Activated naive CD4-positive, alpha-beta T cell treated with anti-CD3 and anti-CD28 coated beads for 36 hours (primary cell): Measurements from ENCODE around the gene PHLDA3. TPM values are rescaled to one million over a fixed set of nuclear protein-coding genes. Genes with fewer than 3 reads are reported as not detected.

Source experiments
- CTCF ChIA-PET: fragments of 350-600 bp; sonication (Branson Sonifier 250); formaldehyde crosslinking; loops from one replicate; lab custom pipeline; 2021; ENCODE audit warnings: antibody characterized with exemption; lab: Charles Lee
- DNase-seq: peaks from one replicate; pipeline ENCODE4 v3.0.0-alpha.2; 2020
- H3K27ac Mint-ChIP-seq: one replicate; pipeline ENCODE4 v1.8.0; 2021; ENCODE audit warnings: mild to moderate bottlenecking, mixed read lengths
- H3K27me3 Mint-ChIP-seq: one replicate; pipeline ENCODE4 v1.8.0; 2021; ENCODE audit warnings: low read depth, mixed read lengths
- H3K36me3 Mint-ChIP-seq: one replicate; pipeline ENCODE4 v1.8.0; 2021; ENCODE audit warnings: low read depth, mixed read lengths
- H3K4me1 Mint-ChIP-seq: one replicate; pipeline ENCODE4 v1.8.0; 2021; ENCODE audit warnings: low read depth, mixed read lengths
- H3K4me3 Mint-ChIP-seq: one replicate; pipeline ENCODE4 v1.8.0; 2021; ENCODE audit warnings: mild to moderate bottlenecking, moderate library complexity, mixed read lengths
- H3K9me3 Mint-ChIP-seq: one replicate; pipeline ENCODE4 v1.8.0; 2021; ENCODE audit warnings: mixed read lengths
- intact Hi-C: fragments of 100-400 bp; cut with micrococcal nuclease; formaldehyde crosslinking; loops from one replicate; pipeline ENCODE4 v1.15.1; 2023
- total RNA-seq, 2 experiments: library from RNA; stranded (reverse); gene quantifications; one replicate each; pipeline ENCODE4 v1.2.3, GENCODE V29; 2021

Gene PHLDA3
- total RNA-seq, 2 experiments from 2014 or later = 19.5 TPM

GRCh38 chr1:201471772-201472171 lies 2.8 kb upstream of the PHLDA3 start:
- H3K27me3 Mint-ChIP-seq = peaks cover 49% of the 10 kb centered on the region
- H3K4me1 Mint-ChIP-seq = peaks cover 6% of the 10 kb centered on the region

GRCh38 chr1:201470581-201470980 lies 1.6 kb upstream of the PHLDA3 start:
- intact Hi-C loops = no loop called here
- H3K4me1 Mint-ChIP-seq = peaks cover 6% of the 10 kb centered on the region
- DNase-seq = no peak
- H3K27me3 Mint-ChIP-seq = peaks cover 49% of the 10 kb centered on the region
- no peak overlapping the region for H3K27ac Mint-ChIP-seq
- no peak overlapping the region for H3K4me3 Mint-ChIP-seq
- CTCF ChIA-PET = no interaction called here
- no peaks in the 10 kb centered on the region for H3K9me3 Mint-ChIP-seq
- no peaks in the 10 kb centered on the region for H3K36me3 Mint-ChIP-seq

More at GRCh38 chr1:201471772-201472171, 2.8 kb upstream of the PHLDA3 start:
- DNase-seq = no peak
- CTCF ChIA-PET = no interaction called here
- intact Hi-C loops = no loop called here
- H3K27ac Mint-ChIP-seq = no peak overlapping the region
- H3K4me3 Mint-ChIP-seq = no peak overlapping the region
- H3K9me3 Mint-ChIP-seq = no peaks in the 10 kb centered on the region
- no peaks in the 10 kb centered on the region for H3K36me3 Mint-ChIP-seq

- H3K27me3 Mint-ChIP-seq = peaks cover 51% of the 10 kb centered on the region
- CTCF ChIA-PET = interaction anchor here (0.9 to 2.4 kb wide), 4 partner anchors 9 to 34 kb away, joined by 3 to 15 read pairs (median 6); no protein-coding TSS in a partner anchor
- H3K27ac Mint-ChIP-seq = no peak overlapping the region
These were observed 672 bp upstream of the PHLDA3 start for GRCh38 chr1:201469645-201470074.

GRCh38 chr1:201468501-201468843 lies 516 bp downstream of the PHLDA3 start:
- intact Hi-C loops = no loop called here
- Mint-ChIP-seq H3K4me3 (peak overlapping the region; percentile 80), H3K27ac (no peak overlapping the region), H3K4me1 (peaks cover 6% of the 10 kb centered on the region), H3K9me3 (no peaks in the 10 kb centered on the region), H3K36me3 (no peaks in the 10 kb centered on the region), H3K27me3 (peaks cover 47% of the 10 kb centered on the region)
- CTCF ChIA-PET = interaction anchor here (1.4 to 2.4 kb wide), 3 partner anchors 14 to 33 kb away, joined by 5 to 15 read pairs (median 8); no protein-coding TSS in a partner anchor
- DNase-seq = peak; percentile 30

More at GRCh38 chr1:201469645-201470074, 672 bp upstream of the PHLDA3 start:
- intact Hi-C loops = loop anchor here (1.0 kb wide), 3 partner anchors 12 to 21 kb away; no protein-coding TSS in a partner anchor
- peak overlapping the region; percentile 80 for H3K4me3 Mint-ChIP-seq
- no peaks in the 10 kb centered on the region for H3K9me3 Mint-ChIP-seq
- no peaks in the 10 kb centered on the region for H3K36me3 Mint-ChIP-seq
- peaks cover 6% of the 10 kb centered on the region for H3K4me1 Mint-ChIP-seq
- DNase-seq = no peak

GRCh38 chr1:201466492-201466891 lies 2.5 kb downstream of the PHLDA3 start:
- no peak for DNase-seq
- CTCF ChIA-PET = interaction anchor here (0.8 to 1.3 kb wide), 2 partner anchors 14 to 47 kb away, joined by 3 read pairs; no protein-coding TSS in a partner anchor
- Mint-ChIP-seq H3K27ac (no peak overlapping the region), H3K9me3 (no peaks in the 10 kb centered on the region), H3K36me3 (no peaks in the 10 kb centered on the region), H3K4me3 (no peak overlapping the region), H3K4me1 (peaks cover 6% of the 10 kb centered on the region), H3K27me3 (peaks cover 36% of the 10 kb centered on the region)
- intact Hi-C loops = no loop called here

GRCh38 chr1:201465698-201466290 lies 3.2 kb downstream of the PHLDA3 start:
- no peak for DNase-seq
- intact Hi-C loops = no loop called here
- Mint-ChIP-seq H3K27me3 (peaks cover 29% of the 10 kb centered on the region), H3K4me3 (no peak overlapping the region), H3K4me1 (peaks cover 6% of the 10 kb centered on the region), H3K9me3 (no peaks in the 10 kb centered on the region), H3K36me3 (no peaks in the 10 kb centered on the region), H3K27ac (no peak overlapping the region)
- CTCF ChIA-PET = interaction anchor here (1.0 to 1.3 kb wide), 2 partner anchors 15 to 47 kb away, joined by 3 read pairs; no protein-coding TSS in a partner anchor

GRCh38 chr1:201463071-201463552 lies 5.9 kb downstream of the PHLDA3 start:
- Mint-ChIP-seq H3K36me3 (no peaks in the 10 kb centered on the region), H3K27ac (no peak overlapping the region), H3K4me1 (peaks cover 2% of the 10 kb centered on the region), H3K9me3 (no peaks in the 10 kb centered on the region), H3K27me3 (peaks cover 9% of the 10 kb centered on the region), H3K4me3 (no peak overlapping the region)
- CTCF ChIA-PET = no interaction called here
- DNase-seq = no peak
- intact Hi-C loops = no loop called here

- Mint-ChIP-seq H3K9me3 (no peaks in the 10 kb centered on the region), H3K4me1 (no peaks in the 10 kb centered on the region), H3K27me3 (peaks cover 3% of the 10 kb centered on the region), H3K36me3 (no peaks in the 10 kb centered on the region), H3K4me3 (no peak overlapping the region), H3K27ac (no peak overlapping the region)
- CTCF ChIA-PET = no interaction called here
- DNase-seq = no peak
- intact Hi-C loops = no loop called here
These were observed 7.1 kb downstream of the PHLDA3 start for GRCh38 chr1:201461645-201462441.

- Mint-ChIP-seq H3K4me1 (no peaks in the 10 kb centered on the region), H3K27ac (no peak overlapping the region), H3K4me3 (no peak overlapping the region), H3K27me3 (peaks cover 3% of the 10 kb centered on the region), H3K36me3 (no peaks in the 10 kb centered on the region), H3K9me3 (no peaks in the 10 kb centered on the region)
- CTCF ChIA-PET = interaction anchor here (1.1 kb wide), 1 partner anchor 13 kb away, joined by 3 read pairs; no protein-coding TSS in a partner anchor
- no peak for DNase-seq
- intact Hi-C loops = no loop called here
These were observed 8.0 kb downstream of the PHLDA3 start for GRCh38 chr1:201460814-201461644.

GRCh38 chr1:201459775-201460174 lies 9.2 kb downstream of the PHLDA3 start:
- H3K27me3 Mint-ChIP-seq = peaks cover 3% of the 10 kb centered on the region
- H3K9me3 Mint-ChIP-seq = no peaks in the 10 kb centered on the region
- CTCF ChIA-PET = interaction anchor here (1.8 kb wide), 1 partner anchor 12 kb away, joined by 7 read pairs; no protein-coding TSS in a partner anchor
- H3K4me1 Mint-ChIP-seq = no peaks in the 10 kb centered on the region
- no peak for DNase-seq
- no peak overlapping the region for H3K27ac Mint-ChIP-seq
- H3K4me3 Mint-ChIP-seq = no peak overlapping the region
- intact Hi-C loops = no loop called here
- H3K36me3 Mint-ChIP-seq = no peaks in the 10 kb centered on the region

- CTCF ChIA-PET = interaction anchor here (1.2 to 1.8 kb wide), 2 partner anchors 9 to 11 kb away, joined by 3 to 7 read pairs; no protein-coding TSS in a partner anchor
- Mint-ChIP-seq H3K27ac (no peak overlapping the region), H3K4me1 (peaks cover 7% of the 10 kb centered on the region), H3K4me3 (no peak overlapping the region), H3K27me3 (peaks cover 3% of the 10 kb centered on the region), H3K36me3 (no peaks in the 10 kb centered on the region), H3K9me3 (no peaks in the 10 kb centered on the region)
- no peak for DNase-seq
- intact Hi-C loops = no loop called here
These were observed 9.9 kb downstream of the PHLDA3 start for GRCh38 chr1:201459052-201459451.
